Mesothelial cell of epicardium (in vitro differentiated cells): ENCODE data around the gene OR2T2. TPM values are rescaled to one million over a fixed set of nuclear protein-coding genes. Genes with fewer than 3 reads are reported as not detected.
"Not testable (repeated sequence)": the region's sequence is repeated elsewhere in the genome, so short reads cannot be mapped to it uniquely, and the experiment has no call there.

Experiments used
- DNase-seq, 2 experiments: peaks; one replicate each; pipeline ENCODE4 v3.0.0; 2021; ENCODE audit warnings: low spot score in 2 of 2; ENCODE audit not compliant: unreplicated experiment in 2 of 2
- H3K27ac Mint-ChIP-seq: 2 replicates; pipeline ENCODE4 v1.8.0; 2021; ENCODE audit warnings: mixed read lengths
- H3K27me3 Mint-ChIP-seq: 2 replicates; pipeline ENCODE4 v1.8.0; 2021; ENCODE audit warnings: low read depth, mixed read lengths
- H3K36me3 Mint-ChIP-seq: 2 replicates; pipeline ENCODE4 v1.8.0; 2021; ENCODE audit warnings: mixed read lengths
- H3K4me1 Mint-ChIP-seq: 2 replicates; pipeline ENCODE4 v1.8.0; 2021; ENCODE audit warnings: mixed read lengths
- H3K4me3 Mint-ChIP-seq: 2 replicates; pipeline ENCODE4 v1.8.0; 2021; ENCODE audit warnings: mild to moderate bottlenecking, moderate library complexity, mixed read lengths
- H3K9me3 Mint-ChIP-seq: 2 replicates; pipeline ENCODE4 v1.8.0; 2021; ENCODE audit warnings: mixed read lengths
- total RNA-seq: library from RNA; stranded (reverse); gene quantifications from 3 replicates; pipeline ENCODE4 v1.2.1, GENCODE V29; 2021

The OR2T2 gene
- total RNA-seq, 1 donor from 2014 or later = not detected

- H3K9me3 Mint-ChIP-seq = peaks cover 23% of the 10 kb centered on the region
- not testable (repeated sequence) for H3K36me3 Mint-ChIP-seq, H3K27me3 Mint-ChIP-seq, H3K27ac Mint-ChIP-seq, H3K4me3 Mint-ChIP-seq, H3K4me1 Mint-ChIP-seq, DNase-seq
Observed at GRCh38 chr1:248481686-248482579, 36.5 kb downstream of the OR2T2 start.

- not testable (repeated sequence) for H3K36me3 Mint-ChIP-seq, H3K27me3 Mint-ChIP-seq, DNase-seq, H3K9me3 Mint-ChIP-seq, H3K4me3 Mint-ChIP-seq, H3K4me1 Mint-ChIP-seq, H3K27ac Mint-ChIP-seq
Observed at GRCh38 chr1:248488289-248488688, 42.9 kb downstream of the OR2T2 start, which contains the start of gene OR2T5. TSS of gene OR2T5 (plus strand) at chr1:248488589. CDS start at chr1:248488589, 0 bp downstream.

GRCh38 chr1:248496661-248497060, 51.2 kb downstream of the OR2T2 start:
- H3K4me1 Mint-ChIP-seq, H3K4me3 Mint-ChIP-seq, H3K36me3 Mint-ChIP-seq, DNase-seq, H3K27me3 Mint-ChIP-seq, H3K27ac Mint-ChIP-seq: not testable (repeated sequence)
- peaks cover 11% of the 10 kb centered on the region for H3K9me3 Mint-ChIP-seq

GRCh38 chr1:248500305-248501035, 55.0 kb downstream of the OR2T2 start:
- DNase-seq, H3K27ac Mint-ChIP-seq, H3K4me1 Mint-ChIP-seq, H3K4me3 Mint-ChIP-seq, H3K36me3 Mint-ChIP-seq, H3K27me3 Mint-ChIP-seq: not testable (repeated sequence)
- H3K9me3 Mint-ChIP-seq = peaks cover 11% of the 10 kb centered on the region

Other genes with a start within 250 kb of the OR2T2 start
- gene OR2M3, start 248.4 kb upstream of the OR2T2 start, total RNA-seq = not detected in 3 replicates
- not detected in 3 replicates for gene OR2M4, start 214.2 kb upstream of the OR2T2 start, total RNA-seq
- gene OR2T33, start 167.7 kb upstream of the OR2T2 start, total RNA-seq = not detected in 3 replicates
- not detected in 3 replicates for gene OR2T12, start 142.2 kb upstream of the OR2T2 start, total RNA-seq
- not detected in 3 replicates for gene OR2M7, start 121.1 kb upstream of the OR2T2 start, total RNA-seq
- gene OR14C36, start 96.9 kb upstream of the OR2T2 start, total RNA-seq = not detected in 3 replicates
- not detected in 3 replicates for gene OR2T4, start 84.0 kb upstream of the OR2T2 start, total RNA-seq
- not detected in 3 replicates for gene OR2T6, start 69.9 kb upstream of the OR2T2 start, total RNA-seq
- gene OR2T1, start 42.6 kb upstream of the OR2T2 start, total RNA-seq = not detected in 3 replicates
- not detected in 3 replicates for gene OR2T3, start 27.7 kb downstream of the OR2T2 start, total RNA-seq
- gene OR2T5, start 43.0 kb downstream of the OR2T2 start, total RNA-seq = not detected in 3 replicates
- gene OR2G6, start 62.4 kb downstream of the OR2T2 start, total RNA-seq = 0.04 TPM in 1 of 3 replicates, not detected in the others
- gene OR2T29, start 117.1 kb downstream of the OR2T2 start, total RNA-seq = not detected in 3 replicates
- gene OR2T34, start 129.1 kb downstream of the OR2T2 start, total RNA-seq = not detected in 3 replicates
- not detected in 3 replicates for gene OR2T10, start 152.1 kb downstream of the OR2T2 start, total RNA-seq
- gene OR2T11, start 189.5 kb downstream of the OR2T2 start, total RNA-seq = not detected in 3 replicates
- gene OR2T35, start 199.6 kb downstream of the OR2T2 start, total RNA-seq = not detected in 3 replicates
- gene OR2T27, start 209.9 kb downstream of the OR2T2 start, total RNA-seq = not detected in 3 replicates